ENCODE measurements around the gene MORN1. TPM values are rescaled to one million over a fixed set of nuclear protein-coding genes. Genes with fewer than 3 reads are reported as not detected.

MORN1 gene
- total and polyA plus RNA-seq, 2 of the 8 experiments (the other 6 are each of a cell fraction or from before 2014, with no cell fraction given): 5.0 to 9.1 TPM

DNA sequence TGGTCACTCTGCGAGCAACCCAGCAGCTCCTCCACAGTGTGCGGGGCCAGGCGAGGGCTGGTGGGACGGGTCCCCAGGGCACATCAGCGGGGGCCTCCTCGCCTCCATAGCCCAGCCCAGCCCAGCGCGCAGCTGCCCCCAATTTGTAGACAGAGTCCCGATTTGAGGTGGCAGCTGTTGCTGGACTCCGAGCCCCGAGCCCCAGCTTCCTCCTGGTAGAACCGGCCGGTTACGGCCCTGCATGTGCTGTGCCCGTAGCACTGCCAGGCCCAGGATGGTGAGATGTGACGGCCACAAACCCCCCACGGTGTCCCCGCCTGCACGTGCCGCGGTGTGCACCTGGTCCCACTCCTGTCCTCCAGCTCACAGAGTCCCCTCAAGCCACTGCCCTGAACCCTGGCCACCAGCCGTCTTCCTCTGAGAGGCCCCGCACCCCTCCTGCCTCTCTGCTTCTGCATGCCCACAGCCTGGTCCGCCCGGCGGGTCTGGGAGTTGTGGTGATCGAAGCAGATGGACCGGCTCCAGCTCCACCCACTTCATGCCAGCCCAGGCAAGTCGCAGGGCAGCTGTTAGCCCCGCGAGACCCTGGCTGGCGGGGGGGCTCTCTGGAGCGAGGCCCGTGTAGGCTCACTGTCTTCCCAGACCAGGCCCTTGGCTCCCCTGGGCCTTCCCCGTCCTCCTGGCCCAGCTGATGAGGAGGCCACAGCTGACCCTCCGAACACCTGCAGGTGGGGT lies 55.5 kb downstream of the MORN1 start:
- peaks cover 8 to 19% of the 10 kb centered on the region in 2 experiments; a peak in 3 of 4 replicates for H3K9me3 ChIP-seq (ENCODE audit: insufficient read depth in 2 of 2, low read depth in 1 of 2, low read length in 1 of 2)
- no peak overlapping the region for H4K91ac ChIP-seq (replicated peaks; ENCODE audit: insufficient read length, low read length)
- no peaks in the 10 kb centered on the region for H3K27me3 ChIP-seq (replicated peaks in 1 of 4; ENCODE audit: control insufficient read depth in 3 of 4, extremely low read depth in 1 of 4, insufficient read depth in 3 of 4, low read length in 3 of 4)
- no peak overlapping the region for H3K4me3 ChIP-seq (ENCODE audit: extremely low read depth in 1 of 4, insufficient read depth in 2 of 4, low read depth in 3 of 4, low read length in 4 of 4)
- no peak overlapping the region for H3K14ac ChIP-seq (ENCODE audit: insufficient read length)
- DNase-seq (ENCODE audit: low read depth in 1 of 2, low spot score in 2 of 2) (no peak), FAIRE-seq (no peak)
- H2BK20ac ChIP-seq (ENCODE audit: low read length): no peak overlapping the region
- no peak overlapping the region for H2BK5ac ChIP-seq (ENCODE audit: low read depth, low read length)
- no peak overlapping the region for H2AFZ ChIP-seq (ENCODE audit: low read length)
- H3K23me2 ChIP-seq (ENCODE audit: low read depth, low read length): no peaks in the 10 kb centered on the region
- H4K20me1 ChIP-seq (replicated peaks in 1 of 2; ENCODE audit: control insufficient read depth in 1 of 2, insufficient read depth in 2 of 2, low read length in 2 of 2): no peaks in the 10 kb centered on the region
- no peaks in the 10 kb centered on the region for H3K79me2 ChIP-seq (ENCODE audit: control insufficient read depth in 1 of 2, insufficient read depth in 2 of 2, low read length in 2 of 2)
- no peak overlapping the region for H4K5ac ChIP-seq (ENCODE audit: insufficient read length, low read depth, low read length)
- no peak overlapping the region for H3K4me2 ChIP-seq (ENCODE audit: insufficient read depth in 1 of 2, low read depth in 2 of 2, low read length in 2 of 2)
- no peak overlapping the region for H3K27ac ChIP-seq (ENCODE audit: low read depth, low read length)
- ChIA-PET CTCF (ENCODE audit: partially characterized antibody) (interaction anchor here (0.8 to 2.5 kb wide), 8 partner anchors 10 to 161 kb away, joined by 3 to 8 read pairs (median 3); no protein-coding TSS in a partner anchor), POLR2A (ENCODE audit: partially characterized antibody) (no interaction called here)
- H2BK15ac ChIP-seq (ENCODE audit: low read length): no peak overlapping the region
- TF ChIP-seq BCL11A (IDR thresholded peaks at IDR 0.05; ENCODE audit: low read depth in 2 of 2, low read length in 2 of 2): no peak
- TF ChIP-seq SAP30 (IDR thresholded peaks at IDR 0.05; ENCODE audit: insufficient read depth, insufficient replicate concordance, low read length): no peak
- no peak overlapping the region for H2BK12ac ChIP-seq (ENCODE audit: low read depth, low read length)
- no peak overlapping the region for H3K23ac ChIP-seq (ENCODE audit: insufficient read length)
- no peak overlapping the region for H2BK120ac ChIP-seq (replicated peaks; ENCODE audit: low read depth, low read length)
- no peak overlapping the region for H3K9ac ChIP-seq (replicated peaks in 1 of 4; ENCODE audit: extremely low read depth in 1 of 4, low read depth in 3 of 4, low read length in 3 of 4)
- no peaks in the 10 kb centered on the region for H3K4me1 ChIP-seq (replicated peaks in 1 of 4; ENCODE audit: control insufficient read depth in 3 of 4, insufficient read depth in 4 of 4, low read length in 3 of 4)
- H3K36me3 ChIP-seq (ENCODE audit: control insufficient read depth in 2 of 4, insufficient read depth in 4 of 4, low read length in 3 of 4): no peaks in the 10 kb centered on the region
- H3K79me1 ChIP-seq (ENCODE audit: low read depth, low read length): no peaks in the 10 kb centered on the region
- H3K56ac ChIP-seq (replicated peaks; ENCODE audit: insufficient read length, low read depth, low read length): no peak overlapping the region
- H4K8ac ChIP-seq (ENCODE audit: extremely low read depth, insufficient read depth, low read length): no peak overlapping the region
- no peak overlapping the region for H3K4ac ChIP-seq (replicated peaks; ENCODE audit: insufficient read length, low read depth, low read length)
- no peak overlapping the region for H2AK5ac ChIP-seq (ENCODE audit: low read depth, low read length)
- H3K18ac ChIP-seq (ENCODE audit: extremely low read depth, low read length): no peak overlapping the region; the same call in 1 of the 2 replicates
- WGBS, 2 experiments (ENCODE audit: extremely low coverage in 1 of 2, insufficient coverage in 1 of 2, insufficient read length in 1 of 2, insufficient replicate concordance in 2 of 2, low coverage in 1 of 2, low lambda C conversion rate in 2 of 2, missing lambda C conversion rate in 1 of 2): 91% methylated on average over 27 of the region's 36 CpGs; no CpG with 5 or more reads in 1 of the 2 experiments

All from H1 (cell line).